Adipocyte (in vitro differentiated cells): Measurements from ENCODE around the gene RERE.

Experiments
- DNase-seq: peaks from one replicate; pipeline ENCODE4 v3.0.0-alpha.2; 2015; ENCODE audit warnings: low read depth
- H3K27me3 ChIP-seq: replicated peaks from 2 replicates; pipeline ENCODE4 v1.7.0; 2013; ENCODE audit warnings: mild to moderate bottlenecking, low read length, moderate library complexity; ENCODE audit not compliant: control insufficient read depth, insufficient read depth
- H3K36me3 ChIP-seq: 2 replicates; pipeline ENCODE4 v1.7.0; 2013; ENCODE audit warnings: low read length, mild to moderate bottlenecking, moderate library complexity; ENCODE audit not compliant: control insufficient read depth, insufficient read depth, severe bottlenecking
- H3K4me1 ChIP-seq: 2 replicates; pipeline ENCODE4 v1.7.0; 2013; ENCODE audit warnings: mild to moderate bottlenecking, low read length, moderate library complexity; ENCODE audit not compliant: control insufficient read depth, insufficient read depth
- H3K4me3 ChIP-seq: 2 replicates; pipeline ENCODE4 v1.7.0; 2013; ENCODE audit warnings: mild to moderate bottlenecking, low read length, moderate library complexity
- H3K9ac ChIP-seq: 2 replicates; pipeline ENCODE4 v1.7.0; 2013; ENCODE audit warnings: mild to moderate bottlenecking, low read length, moderate library complexity
- H3K9me3 ChIP-seq: 2 replicates; pipeline ENCODE4 v1.7.0; 2013; ENCODE audit warnings: mild to moderate bottlenecking, low read length, moderate library complexity; ENCODE audit not compliant: control insufficient read depth

Gene RERE

GRCh38 chr1:8328271-8328670, 489.2 kb downstream of the RERE start:
- no peaks in the 10 kb centered on the region for H3K9me3 ChIP-seq
- H3K36me3 ChIP-seq, result peaks cover 11% of the 10 kb centered on the region
- H3K27me3 ChIP-seq, result no peaks in the 10 kb centered on the region
- peaks cover 4% of the 10 kb centered on the region for H3K4me1 ChIP-seq
- no peak for DNase-seq
- no peak overlapping the region for H3K9ac ChIP-seq
- no peak overlapping the region for H3K4me3 ChIP-seq

GRCh38 chr1:8326265-8326664, 491.2 kb downstream of the RERE start:
- DNase-seq, result no peak
- no peaks in the 10 kb centered on the region for H3K9me3 ChIP-seq
- H3K36me3 ChIP-seq, result peaks cover 11% of the 10 kb centered on the region
- H3K9ac ChIP-seq, result no peak overlapping the region
- H3K4me3 ChIP-seq, result no peak overlapping the region
- no peaks in the 10 kb centered on the region for H3K27me3 ChIP-seq
- peaks cover 4% of the 10 kb centered on the region for H3K4me1 ChIP-seq

- Histone ChIP-seq H3K36me3 (peaks cover 11% of the 10 kb centered on the region), H3K4me3 (no peak overlapping the region), H3K9me3 (no peaks in the 10 kb centered on the region), H3K9ac (no peak overlapping the region), H3K4me1 (peaks cover 4% of the 10 kb centered on the region), H3K27me3 (no peaks in the 10 kb centered on the region)
- DNase-seq, result no peak
Measured at GRCh38 chr1:8325771-8326170, 491.7 kb downstream of the RERE start.

- Histone ChIP-seq H3K36me3 (peaks cover 11% of the 10 kb centered on the region), H3K4me3 (no peak overlapping the region), H3K9ac (no peak overlapping the region), H3K27me3 (no peaks in the 10 kb centered on the region), H3K4me1 (peaks cover 4% of the 10 kb centered on the region), H3K9me3 (no peaks in the 10 kb centered on the region)
- no peak for DNase-seq
Measured at GRCh38 chr1:8324176-8324810, 493.1 kb downstream of the RERE start.

- Histone ChIP-seq H3K27me3 (no peaks in the 10 kb centered on the region), H3K4me3 (no peak overlapping the region), H3K4me1 (peaks cover 4% of the 10 kb centered on the region), H3K36me3 (peaks cover 11% of the 10 kb centered on the region), H3K9ac (no peak overlapping the region), H3K9me3 (no peaks in the 10 kb centered on the region)
- DNase-seq, result no peak
Measured at GRCh38 chr1:8323706-8324105, 493.7 kb downstream of the RERE start.

GRCh38 chr1:8321612-8322011, 495.8 kb downstream of the RERE start:
- H3K4me3 ChIP-seq, result no peak overlapping the region

GRCh38 chr1:8318436-8318835, 499.0 kb downstream of the RERE start:
- Histone ChIP-seq H3K4me1 (peaks cover 22% of the 10 kb centered on the region), H3K9ac (peak overlapping the region; percentile 79), H3K4me3 (peak overlapping the region; percentile 82), H3K36me3 (no peaks in the 10 kb centered on the region), H3K27me3 (no peaks in the 10 kb centered on the region), H3K9me3 (no peaks in the 10 kb centered on the region)
- DNase-seq, result no peak

More at GRCh38 chr1:8321612-8322011, 495.8 kb downstream of the RERE start:
- Histone ChIP-seq H3K36me3 (peaks cover 8% of the 10 kb centered on the region), H3K27me3 (no peaks in the 10 kb centered on the region), H3K4me1 (peaks cover 4% of the 10 kb centered on the region), H3K9ac (no peak overlapping the region), H3K9me3 (no peaks in the 10 kb centered on the region)
- no peak for DNase-seq

GRCh38 chr1:8317647-8318381, 499.6 kb downstream of the RERE start, which contains the start of gene SLC45A1:
TSS of gene SLC45A1 (plus strand) at chr1:8318114. CDS start at chr1:8324330, 6,216 bp downstream.
- no peaks in the 10 kb centered on the region for H3K9me3 ChIP-seq
- peak; percentile 87 for DNase-seq
- H3K27me3 ChIP-seq, result no peaks in the 10 kb centered on the region
- peaks cover 26% of the 10 kb centered on the region for H3K4me1 ChIP-seq
- H3K9ac ChIP-seq, result peak within 1 kb of the TSS; percentile 79
- peak within 1 kb of the TSS; percentile 82 for H3K4me3 ChIP-seq
- no peaks in the 10 kb centered on the region for H3K36me3 ChIP-seq

GRCh38 chr1:8315573-8316475, 501.6 kb downstream of the RERE start:
- Histone ChIP-seq H3K9ac (peak overlapping the region; percentile 30), H3K36me3 (no peaks in the 10 kb centered on the region), H3K27me3 (no peaks in the 10 kb centered on the region), H3K4me1 (peaks cover 34% of the 10 kb centered on the region), H3K4me3 (no peak overlapping the region), H3K9me3 (peaks cover 5% of the 10 kb centered on the region)
- no peak for DNase-seq

GRCh38 chr1:8314346-8315280, 502.8 kb downstream of the RERE start:
- H3K4me3 ChIP-seq, result peak overlapping the region; percentile 36
- H3K9ac ChIP-seq, result peak overlapping the region; percentile 30
- no peaks in the 10 kb centered on the region for H3K36me3 ChIP-seq
- H3K9me3 ChIP-seq, result peaks cover 5% of the 10 kb centered on the region
- peak; percentile 87 for DNase-seq
- H3K4me1 ChIP-seq, result peaks cover 34% of the 10 kb centered on the region
- no peaks in the 10 kb centered on the region for H3K27me3 ChIP-seq
